Rectal smooth muscle tissue (tissue), 1 donor: Measurements from ENCODE around the gene ABCA6.
"Not testable (repeated sequence)": the region's sequence is repeated elsewhere in the genome, so short reads cannot be mapped to it uniquely, and the experiment has no call there.

ENCODE experiments used
- H3K27ac ChIP-seq: one replicate; pipeline ENCODE4 v1.7.0; 2013; ENCODE audit warnings: low read depth, low read length, inconsistent platforms
- H3K27me3 ChIP-seq: one replicate; pipeline ENCODE4 v1.7.0; 2013; ENCODE audit warnings: low read length; ENCODE audit not compliant: control insufficient read depth, insufficient read depth
- H3K36me3 ChIP-seq: one replicate; pipeline ENCODE4 v1.7.0; 2013; ENCODE audit warnings: low read length; ENCODE audit not compliant: control insufficient read depth, insufficient read depth
- H3K4me1 ChIP-seq: one replicate; pipeline ENCODE4 v1.7.0; 2013; ENCODE audit warnings: low read length; ENCODE audit not compliant: control insufficient read depth, insufficient read depth
- H3K4me3 ChIP-seq: one replicate; pipeline ENCODE4 v1.7.0; 2013; ENCODE audit warnings: low read length
- H3K9ac ChIP-seq: one replicate; pipeline ENCODE4 v1.7.0; 2013; ENCODE audit warnings: low read length

ABCA6 gene

DNA sequence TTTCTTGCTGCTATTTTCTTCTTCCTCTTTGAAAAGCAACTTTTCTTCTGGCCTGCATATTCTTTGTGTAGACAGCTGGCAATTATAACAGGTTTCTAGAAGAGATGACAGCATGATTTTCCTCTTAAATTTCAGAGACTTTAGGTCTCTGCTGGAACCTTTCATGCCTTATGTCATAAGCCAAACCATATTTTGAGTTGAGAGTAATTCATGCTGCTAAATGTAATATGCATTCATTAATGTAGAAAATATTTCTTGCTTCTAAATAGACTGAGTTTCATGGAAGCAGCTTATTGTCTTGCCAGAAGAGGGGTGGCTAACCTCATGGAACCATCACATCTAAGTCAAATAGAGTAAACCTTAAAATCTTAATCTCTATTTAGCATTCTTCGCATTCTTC lies 55.1 kb downstream of the ABCA6 start:
- H3K36me3 ChIP-seq = no peaks in the 10 kb centered on the region
- H3K27ac ChIP-seq = no peak overlapping the region
- no peak overlapping the region for H3K9ac ChIP-seq
- H3K4me1 ChIP-seq = no peaks in the 10 kb centered on the region
- no peak overlapping the region for H3K4me3 ChIP-seq
- no peaks in the 10 kb centered on the region for H3K27me3 ChIP-seq

- Histone ChIP-seq H3K27me3 (no peaks in the 10 kb centered on the region), H3K4me1 (no peaks in the 10 kb centered on the region), H3K9ac (no peak overlapping the region), H3K4me3 (no peak overlapping the region), H3K36me3 (no peaks in the 10 kb centered on the region), H3K27ac (no peak overlapping the region)
Measured at GRCh38 chr17:69084911-69085310, 56.8 kb downstream of the ABCA6 start.

GRCh38 chr17:69082696-69083095 lies 59.0 kb downstream of the ABCA6 start:
- no peak overlapping the region for H3K4me3 ChIP-seq
- H3K27ac ChIP-seq = no peak overlapping the region
- no peak overlapping the region for H3K9ac ChIP-seq
- H3K27me3 ChIP-seq = no peaks in the 10 kb centered on the region
- H3K36me3 ChIP-seq = no peaks in the 10 kb centered on the region
- no peaks in the 10 kb centered on the region for H3K4me1 ChIP-seq

GRCh38 chr17:69078864-69079263 lies 62.8 kb downstream of the ABCA6 start:
- H3K4me1 ChIP-seq = no peaks in the 10 kb centered on the region
- H3K27ac ChIP-seq = no peak overlapping the region
- no peaks in the 10 kb centered on the region for H3K36me3 ChIP-seq
- no peaks in the 10 kb centered on the region for H3K27me3 ChIP-seq
- H3K4me3 ChIP-seq = no peak overlapping the region
- H3K9ac ChIP-seq = no peak overlapping the region

- Histone ChIP-seq H3K4me3 (no peak overlapping the region), H3K36me3 (no peaks in the 10 kb centered on the region), H3K9ac (no peak overlapping the region), H3K27ac (no peak overlapping the region), H3K27me3 (no peaks in the 10 kb centered on the region), H3K4me1 (no peaks in the 10 kb centered on the region)
Measured at GRCh38 chr17:69075823-69076222, 65.9 kb downstream of the ABCA6 start.

DNA sequence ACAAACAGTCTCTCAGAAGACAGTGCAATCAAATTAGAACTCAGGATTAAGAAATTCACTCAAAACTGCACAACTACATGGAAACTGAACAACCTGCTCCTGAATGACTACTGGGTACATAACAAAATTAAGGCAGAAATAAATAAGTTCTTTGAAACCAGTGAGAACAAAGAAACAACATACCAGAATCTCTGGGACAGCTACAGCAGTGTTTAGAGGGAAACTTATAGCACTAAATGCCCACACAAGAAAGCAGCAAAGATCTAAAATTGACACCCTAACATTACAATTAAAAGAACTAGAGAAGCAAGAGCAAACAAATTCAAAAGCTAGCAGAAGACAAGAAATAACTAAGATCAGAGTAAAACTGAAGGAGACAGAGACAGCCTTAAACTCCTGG lies 68.3 kb downstream of the ABCA6 start:
- not testable (repeated sequence) for H3K36me3 ChIP-seq

DNA sequence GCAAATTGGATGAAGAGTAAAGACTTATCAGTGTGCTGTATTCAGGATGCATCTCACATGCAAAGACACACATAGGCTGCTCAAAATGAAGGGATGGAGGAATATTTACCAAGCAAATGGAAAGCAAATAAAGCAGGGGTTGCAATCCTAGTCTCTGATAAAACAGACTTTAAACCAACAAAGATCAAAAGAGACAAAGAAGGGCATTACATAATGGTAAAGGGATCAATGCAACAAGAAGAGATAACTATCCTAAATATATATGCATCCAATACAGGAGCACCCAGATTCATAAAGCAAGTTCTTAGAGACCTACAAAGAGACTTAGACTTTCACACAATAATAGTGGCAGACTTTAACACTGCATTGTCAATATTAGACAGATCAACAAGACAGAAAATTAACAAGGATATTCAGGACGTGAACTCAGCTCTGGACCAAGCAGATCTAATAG lies 68.9 kb downstream of the ABCA6 start:
- H3K27ac ChIP-seq, H3K36me3 ChIP-seq, H3K9ac ChIP-seq, H3K27me3 ChIP-seq, H3K4me1 ChIP-seq, H3K4me3 ChIP-seq: not testable (repeated sequence)

More for the DNA sequence above, 68.3 kb downstream of the ABCA6 start:
- not testable (repeated sequence) for H3K9ac ChIP-seq, H3K4me1 ChIP-seq, H3K27me3 ChIP-seq, H3K27ac ChIP-seq, H3K4me3 ChIP-seq

DNA sequence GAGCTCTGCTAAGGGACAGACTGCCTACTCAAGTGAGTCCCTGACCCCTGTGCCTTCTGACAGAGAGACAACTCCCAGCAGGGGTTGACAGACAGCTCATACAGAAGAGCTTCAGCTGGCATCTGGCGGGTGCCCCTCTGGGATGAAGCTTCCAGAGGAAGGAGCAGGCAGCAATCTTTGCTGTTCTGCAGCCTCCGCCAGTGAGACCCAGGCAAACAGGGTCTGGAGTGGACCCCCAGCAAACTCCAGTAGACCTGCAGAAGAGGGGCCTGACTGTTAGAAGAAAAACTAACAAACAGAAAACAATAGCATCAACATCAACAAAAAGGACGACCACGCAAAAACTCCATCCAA lies 70.5 kb downstream of the ABCA6 start:
- H3K27me3 ChIP-seq, H3K9ac ChIP-seq, H3K27ac ChIP-seq, H3K36me3 ChIP-seq, H3K4me3 ChIP-seq, H3K4me1 ChIP-seq: not testable (repeated sequence)

DNA sequence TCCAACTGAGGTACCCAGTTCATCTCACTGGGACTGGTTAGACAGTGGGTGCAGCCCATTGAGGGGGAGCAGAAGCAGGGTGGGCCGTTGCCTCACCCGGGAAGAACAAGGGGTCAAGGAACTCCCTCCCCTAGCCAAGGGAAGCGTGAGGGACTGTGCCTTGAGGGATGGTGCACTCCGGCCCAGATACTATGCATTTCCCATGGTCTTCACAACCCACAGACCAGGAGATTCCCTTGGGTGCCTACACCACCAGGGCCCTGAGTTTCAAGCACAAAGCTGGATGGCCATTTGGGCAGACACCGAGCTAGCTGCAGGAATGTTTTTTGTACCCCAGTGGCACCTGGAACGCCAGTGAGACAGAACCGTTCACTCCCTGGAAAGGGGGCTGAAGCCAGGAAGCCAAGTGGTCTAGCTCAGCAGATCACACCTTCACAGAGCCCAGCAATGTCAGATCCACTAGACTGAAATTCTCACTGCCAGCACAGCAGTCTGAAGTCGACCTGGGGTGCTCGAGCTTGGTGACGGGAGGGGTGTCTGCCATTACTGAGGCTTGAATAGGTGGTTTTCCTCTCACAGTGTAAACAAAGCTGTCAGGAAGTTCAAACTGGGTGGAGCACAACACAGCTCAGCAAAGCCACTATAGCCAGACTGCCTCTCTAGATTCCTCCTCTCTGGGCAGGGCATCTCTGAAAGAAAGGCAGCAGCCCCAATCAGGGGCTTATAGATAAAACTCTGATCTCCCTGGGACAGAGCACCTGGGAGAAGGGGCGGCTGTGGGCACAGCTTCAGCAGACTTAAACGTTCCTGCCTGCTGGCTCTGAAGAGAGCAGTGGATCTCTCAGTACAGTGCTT lies 71.1 kb downstream of the ABCA6 start:
- H3K36me3 ChIP-seq, H3K27ac ChIP-seq, H3K4me3 ChIP-seq, H3K9ac ChIP-seq, H3K27me3 ChIP-seq, H3K4me1 ChIP-seq: not testable (repeated sequence)

DNA sequence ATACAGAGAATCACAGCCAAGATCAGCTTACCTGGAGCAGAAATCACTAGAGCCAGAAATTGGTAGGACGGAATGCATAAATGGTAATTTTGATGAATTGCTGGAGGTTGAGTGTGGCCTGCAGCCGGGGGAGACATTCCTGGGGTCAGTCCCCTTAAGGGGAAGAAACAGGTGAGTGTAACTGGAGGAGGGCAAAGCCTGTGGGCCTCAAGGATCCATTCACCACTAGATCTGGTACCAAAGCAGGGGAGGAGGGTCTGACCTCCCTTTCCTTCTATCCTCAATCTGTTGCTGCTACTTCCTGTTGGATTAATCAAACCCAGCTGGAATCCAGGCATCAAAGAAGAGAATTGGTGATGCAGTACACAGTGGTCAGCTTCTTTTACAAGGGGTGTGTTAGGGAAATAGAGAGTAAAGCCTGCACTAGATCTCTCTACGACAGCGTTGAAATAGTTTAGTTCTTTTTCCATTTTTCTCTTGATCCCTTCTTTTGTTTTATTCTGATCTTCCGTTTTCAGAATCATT lies 72.4 kb downstream of the ABCA6 start:
- H3K27ac ChIP-seq = no peak overlapping the region
- H3K36me3 ChIP-seq = no peaks in the 10 kb centered on the region
- H3K27me3 ChIP-seq = no peaks in the 10 kb centered on the region
- no peaks in the 10 kb centered on the region for H3K4me1 ChIP-seq
- no peak overlapping the region for H3K4me3 ChIP-seq
- H3K9ac ChIP-seq = no peak overlapping the region

- Histone ChIP-seq H3K27me3 (no peaks in the 10 kb centered on the region), H3K9ac (no peak overlapping the region), H3K4me3 (no peak overlapping the region), H3K36me3 (no peaks in the 10 kb centered on the region), H3K27ac (no peak overlapping the region), H3K4me1 (no peaks in the 10 kb centered on the region)
Measured at GRCh38 chr17:69067274-69068047, 74.2 kb downstream of the ABCA6 start.

GRCh38 chr17:69066482-69066881 lies 75.2 kb downstream of the ABCA6 start:
- Histone ChIP-seq H3K27me3 (no peaks in the 10 kb centered on the region), H3K9ac (no peak overlapping the region), H3K4me1 (no peaks in the 10 kb centered on the region), H3K27ac (no peak overlapping the region), H3K36me3 (no peaks in the 10 kb centered on the region), H3K4me3 (no peak overlapping the region)
